Measurements from ENCODE around the gene RILPL2.

The RILPL2 gene

GRCh38 chr12:123401753-123402683, 34.5 kb downstream of the RILPL2 start:
- no peak for TF ChIP-seq Cebpa-rat (IDR thresholded peaks at IDR 0.05)
- no peak overlapping the region for H3K4me3 ChIP-seq
- no peak overlapping the region for H3K27ac ChIP-seq
- peaks cover 0 to 9% (median 5%) of the 10 kb centered on the region in 10 experiments; a peak in 7 of 20 replicates for H3K4me1 ChIP-seq
- H3K9ac ChIP-seq, result peak overlapping the region in 1 of 11 experiments; percentile 7; a peak in 1 of 22 replicates
- peaks cover 86 to 96% (median 96%) of the 10 kb centered on the region in 11 experiments for H3K36me3 ChIP-seq
- peaks cover 47 to 98% (median 88%) of the 10 kb centered on the region in 11 experiments for H4K20me1 ChIP-seq
- H3K9me3 ChIP-seq (replicated peaks in 1 of 11), result no peaks in the 10 kb centered on the region
- no peaks in the 10 kb centered on the region for H3K27me3 ChIP-seq
- H3K4me2 ChIP-seq, result no peak overlapping the region

GRCh38 chr12:123399255-123399617, 37.2 kb downstream of the RILPL2 start:
- Histone ChIP-seq H3K4me2 (no peak overlapping the region), H3K9me3 (replicated peaks in 1 of 11) (no peaks in the 10 kb centered on the region), H3K27me3 (no peaks in the 10 kb centered on the region), H3K4me3 (no peak overlapping the region), H3K27ac (no peak overlapping the region), H3K9ac (no peak overlapping the region), H3K4me1 (peaks cover 0 to 3% (median 0%) of the 10 kb centered on the region in 10 experiments; a peak in 4 of 20 replicates), H4K20me1 (peaks cover 61 to 100% (median 95%) of the 10 kb centered on the region in 11 experiments), H3K36me3 (peaks cover 86 to 96% (median 96%) of the 10 kb centered on the region in 11 experiments)
- TF ChIP-seq Cebpa-rat (IDR thresholded peaks at IDR 0.05), result no peak

GRCh38 chr12:123398550-123399254, 37.8 kb downstream of the RILPL2 start:
- no peak for TF ChIP-seq Cebpa-rat (IDR thresholded peaks at IDR 0.05)
- no peaks in the 10 kb centered on the region for H3K27me3 ChIP-seq
- peaks cover 61 to 100% (median 95%) of the 10 kb centered on the region in 11 experiments for H4K20me1 ChIP-seq
- no peaks in the 10 kb centered on the region for H3K4me1 ChIP-seq
- H3K4me3 ChIP-seq, result no peak overlapping the region
- H3K27ac ChIP-seq, result no peak overlapping the region
- H3K9ac ChIP-seq, result no peak overlapping the region
- H3K4me2 ChIP-seq, result no peak overlapping the region
- no peaks in the 10 kb centered on the region for H3K9me3 ChIP-seq (replicated peaks in 1 of 11)
- peaks cover 86 to 96% (median 96%) of the 10 kb centered on the region in 11 experiments for H3K36me3 ChIP-seq

- H3K4me1 ChIP-seq, result peaks cover 0 to 2% (median 0%) of the 10 kb centered on the region in 10 experiments; a peak in 2 of 20 replicates
- TF ChIP-seq Cebpa-rat (IDR thresholded peaks at IDR 0.05), result no peak
- no peak overlapping the region for H3K9ac ChIP-seq
- H3K9me3 ChIP-seq (replicated peaks in 1 of 11), result no peaks in the 10 kb centered on the region
- H3K36me3 ChIP-seq, result peaks cover 86 to 96% (median 96%) of the 10 kb centered on the region in 11 experiments
- no peaks in the 10 kb centered on the region for H3K27me3 ChIP-seq
- H3K4me3 ChIP-seq, result no peak overlapping the region
- peaks cover 57 to 100% (median 94%) of the 10 kb centered on the region in 11 experiments for H4K20me1 ChIP-seq
- H3K4me2 ChIP-seq, result no peak overlapping the region
- no peak overlapping the region for H3K27ac ChIP-seq
Measured at GRCh38 chr12:123398177-123398549, 38.3 kb downstream of the RILPL2 start.

GRCh38 chr12:123397400-123397799, 39.1 kb downstream of the RILPL2 start:
- Histone ChIP-seq H3K9me3 (replicated peaks in 1 of 11) (no peaks in the 10 kb centered on the region), H3K4me1 (peaks cover 0 to 10% (median 5%) of the 10 kb centered on the region in 10 experiments; a peak in 8 of 20 replicates), H4K20me1 (peaks cover 55 to 100% (median 93%) of the 10 kb centered on the region in 11 experiments), H3K4me2 (no peak overlapping the region), H3K27me3 (no peaks in the 10 kb centered on the region), H3K9ac (no peak overlapping the region), H3K27ac (no peak overlapping the region), H3K36me3 (peaks cover 85 to 96% (median 96%) of the 10 kb centered on the region in 11 experiments), H3K4me3 (no peak overlapping the region)
- TF ChIP-seq Cebpa-rat (IDR thresholded peaks at IDR 0.05), result no peak

- no peak for TF ChIP-seq Cebpa-rat (IDR thresholded peaks at IDR 0.05)
- Histone ChIP-seq H3K27ac (no peak overlapping the region), H3K27me3 (no peaks in the 10 kb centered on the region), H3K9me3 (replicated peaks in 1 of 11) (no peaks in the 10 kb centered on the region), H4K20me1 (peaks cover 55 to 100% (median 93%) of the 10 kb centered on the region in 11 experiments), H3K9ac (no peak overlapping the region), H3K4me3 (no peak overlapping the region), H3K4me1 (peaks cover 0 to 14% (median 8%) of the 10 kb centered on the region in 10 experiments; a peak in 10 of 20 replicates), H3K36me3 (peaks cover 85 to 96% (median 96%) of the 10 kb centered on the region in 11 experiments), H3K4me2 (no peak overlapping the region)
Measured at GRCh38 chr12:123396954-123397353, 39.5 kb downstream of the RILPL2 start.

- Histone ChIP-seq H3K27me3 (no peaks in the 10 kb centered on the region), H3K27ac (no peak overlapping the region), H4K20me1 (peaks cover 56 to 100% (median 93%) of the 10 kb centered on the region in 11 experiments), H3K4me3 (no peak overlapping the region), H3K9me3 (replicated peaks in 1 of 11) (no peaks in the 10 kb centered on the region), H3K4me2 (no peak overlapping the region), H3K9ac (no peak overlapping the region), H3K4me1 (peaks cover 0 to 18% (median 10%) of the 10 kb centered on the region in 10 experiments; a peak in 11 of 20 replicates), H3K36me3 (peaks cover 85 to 96% (median 96%) of the 10 kb centered on the region in 11 experiments)
- TF ChIP-seq Cebpa-rat (IDR thresholded peaks at IDR 0.05), result no peak
Measured at GRCh38 chr12:123396543-123396942, 39.9 kb downstream of the RILPL2 start.

- peaks cover 92 to 100% (median 98%) of the 10 kb centered on the region in 11 experiments for H3K36me3 ChIP-seq
- H3K9ac ChIP-seq, result no peak overlapping the region
- H3K4me3 ChIP-seq, result no peak overlapping the region
- H4K20me1 ChIP-seq, result peaks cover 57 to 100% (median 96%) of the 10 kb centered on the region in 11 experiments
- TF ChIP-seq Cebpa-rat (IDR thresholded peaks at IDR 0.05), result no peak
- H3K4me1 ChIP-seq, result peaks cover 7 to 31% (median 22%) of the 10 kb centered on the region in 10 experiments
- no peaks in the 10 kb centered on the region for H3K27me3 ChIP-seq
- no peak overlapping the region for H3K4me2 ChIP-seq
- no peak overlapping the region for H3K27ac ChIP-seq
- no peaks in the 10 kb centered on the region for H3K9me3 ChIP-seq (replicated peaks in 1 of 11)
Measured at GRCh38 chr12:123395236-123395635, 41.2 kb downstream of the RILPL2 start.

GRCh38 chr12:123393747-123394146, 42.7 kb downstream of the RILPL2 start:
- peaks cover 13 to 36% (median 28%) of the 10 kb centered on the region in 10 experiments for H3K4me1 ChIP-seq
- no peak overlapping the region for H3K4me3 ChIP-seq
- no peak overlapping the region for H3K27ac ChIP-seq
- no peak overlapping the region for H3K4me2 ChIP-seq
- no peaks in the 10 kb centered on the region for H3K9me3 ChIP-seq (replicated peaks in 1 of 11)
- H3K36me3 ChIP-seq, result peaks cover 81 to 88% (median 84%) of the 10 kb centered on the region in 11 experiments
- TF ChIP-seq Cebpa-rat (IDR thresholded peaks at IDR 0.05), result no peak
- no peaks in the 10 kb centered on the region for H3K27me3 ChIP-seq
- H3K9ac ChIP-seq, result no peak overlapping the region
- peaks cover 51 to 93% (median 89%) of the 10 kb centered on the region in 11 experiments; a peak in 21 of 22 replicates for H4K20me1 ChIP-seq
